HEK293 (cell line): ENCODE measurements around the gene ZNF829.

Experiments used
- GLIS1 ChIP-seq: fragments of 450-650 bp; formaldehyde crosslinking; IDR thresholded peaks from 2 replicates; pipeline ENCODE4 v1.5.1; 2016; ENCODE audit warnings: missing biosample characterization, missing genetic modification characterization
- SP3 ChIP-seq: fragments of 450-650 bp; formaldehyde crosslinking; IDR thresholded peaks from 2 replicates; pipeline ENCODE4 v1.5.1; 2016; ENCODE audit warnings: missing biosample characterization, missing genetic modification characterization
- ZNF76 ChIP-seq: fragments of 450-650 bp; formaldehyde crosslinking; IDR thresholded peaks from 2 replicates; pipeline ENCODE4; 2016; ENCODE audit warnings: low read depth, missing biosample characterization, missing genetic modification characterization, borderline replicate concordance
- TF ChIP-seq, protein P1 (sequence below): sonication (generic); formaldehyde crosslinking; IDR thresholded peaks from 2 replicates; pipeline ENCODE4 v1.8.1; 2022; ENCODE audit warnings: mild to moderate bottlenecking, moderate library complexity, missing genetic modification reagents
- TF ChIP-seq, protein P2 (sequence below): fragments of 450-650 bp; formaldehyde crosslinking; IDR thresholded peaks from 2 replicates; pipeline ENCODE4 v1.5.1; 2016; ENCODE audit warnings: missing biosample characterization, missing genetic modification characterization
- TF ChIP-seq, protein P3 (sequence below): fragments of 450-650 bp; formaldehyde crosslinking; IDR thresholded peaks from 2 replicates; pipeline ENCODE4 v1.5.1; 2016; ENCODE audit warnings: missing biosample characterization, missing genetic modification characterization

DNA sequence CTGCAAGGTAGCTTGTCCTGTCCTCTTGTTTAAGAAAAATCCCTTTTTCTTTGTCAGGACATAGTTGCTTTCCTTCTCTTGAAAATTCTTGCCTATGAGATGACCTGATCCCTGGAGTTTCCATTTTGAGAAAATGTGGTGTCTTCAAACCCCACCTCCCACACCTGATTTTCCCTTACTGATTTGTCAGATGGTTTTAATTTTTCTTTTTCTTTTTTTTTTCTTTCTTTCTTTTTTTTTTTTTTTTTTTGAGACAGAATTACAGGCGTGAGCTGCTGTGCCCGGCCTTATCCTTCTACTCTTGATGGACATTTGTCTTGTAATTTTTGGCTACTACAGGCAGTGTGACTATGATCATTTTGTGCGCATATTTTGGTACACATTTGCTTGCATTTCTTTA, 64.2 kb downstream of the ZNF829 start:
- TF ChIP-seq GLIS1 (tag by site-specific recombination) (no peak), SP3 (tag by site-specific recombination) (no peak), ZNF76 (tag by site-specific recombination) (no peak)
- TF ChIP-seq, protein P1, sequence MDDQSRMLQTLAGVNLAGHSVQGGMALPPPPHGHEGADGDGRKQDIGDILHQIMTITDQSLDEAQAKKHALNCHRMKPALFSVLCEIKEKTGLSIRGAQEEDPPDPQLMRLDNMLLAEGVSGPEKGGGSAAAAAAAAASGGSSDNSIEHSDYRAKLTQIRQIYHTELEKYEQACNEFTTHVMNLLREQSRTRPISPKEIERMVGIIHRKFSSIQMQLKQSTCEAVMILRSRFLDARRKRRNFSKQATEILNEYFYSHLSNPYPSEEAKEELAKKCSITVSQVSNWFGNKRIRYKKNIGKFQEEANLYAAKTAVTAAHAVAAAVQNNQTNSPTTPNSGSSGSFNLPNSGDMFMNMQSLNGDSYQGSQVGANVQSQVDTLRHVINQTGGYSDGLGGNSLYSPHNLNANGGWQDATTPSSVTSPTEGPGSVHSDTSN (CRISPR knock-in tag): no peak
- TF ChIP-seq, protein P2, sequence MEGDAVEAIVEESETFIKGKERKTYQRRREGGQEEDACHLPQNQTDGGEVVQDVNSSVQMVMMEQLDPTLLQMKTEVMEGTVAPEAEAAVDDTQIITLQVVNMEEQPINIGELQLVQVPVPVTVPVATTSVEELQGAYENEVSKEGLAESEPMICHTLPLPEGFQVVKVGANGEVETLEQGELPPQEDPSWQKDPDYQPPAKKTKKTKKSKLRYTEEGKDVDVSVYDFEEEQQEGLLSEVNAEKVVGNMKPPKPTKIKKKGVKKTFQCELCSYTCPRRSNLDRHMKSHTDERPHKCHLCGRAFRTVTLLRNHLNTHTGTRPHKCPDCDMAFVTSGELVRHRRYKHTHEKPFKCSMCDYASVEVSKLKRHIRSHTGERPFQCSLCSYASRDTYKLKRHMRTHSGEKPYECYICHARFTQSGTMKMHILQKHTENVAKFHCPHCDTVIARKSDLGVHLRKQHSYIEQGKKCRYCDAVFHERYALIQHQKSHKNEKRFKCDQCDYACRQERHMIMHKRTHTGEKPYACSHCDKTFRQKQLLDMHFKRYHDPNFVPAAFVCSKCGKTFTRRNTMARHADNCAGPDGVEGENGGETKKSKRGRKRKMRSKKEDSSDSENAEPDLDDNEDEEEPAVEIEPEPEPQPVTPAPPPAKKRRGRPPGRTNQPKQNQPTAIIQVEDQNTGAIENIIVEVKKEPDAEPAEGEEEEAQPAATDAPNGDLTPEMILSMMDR (tag by site-specific recombination): no peak
- TF ChIP-seq, protein P3, sequence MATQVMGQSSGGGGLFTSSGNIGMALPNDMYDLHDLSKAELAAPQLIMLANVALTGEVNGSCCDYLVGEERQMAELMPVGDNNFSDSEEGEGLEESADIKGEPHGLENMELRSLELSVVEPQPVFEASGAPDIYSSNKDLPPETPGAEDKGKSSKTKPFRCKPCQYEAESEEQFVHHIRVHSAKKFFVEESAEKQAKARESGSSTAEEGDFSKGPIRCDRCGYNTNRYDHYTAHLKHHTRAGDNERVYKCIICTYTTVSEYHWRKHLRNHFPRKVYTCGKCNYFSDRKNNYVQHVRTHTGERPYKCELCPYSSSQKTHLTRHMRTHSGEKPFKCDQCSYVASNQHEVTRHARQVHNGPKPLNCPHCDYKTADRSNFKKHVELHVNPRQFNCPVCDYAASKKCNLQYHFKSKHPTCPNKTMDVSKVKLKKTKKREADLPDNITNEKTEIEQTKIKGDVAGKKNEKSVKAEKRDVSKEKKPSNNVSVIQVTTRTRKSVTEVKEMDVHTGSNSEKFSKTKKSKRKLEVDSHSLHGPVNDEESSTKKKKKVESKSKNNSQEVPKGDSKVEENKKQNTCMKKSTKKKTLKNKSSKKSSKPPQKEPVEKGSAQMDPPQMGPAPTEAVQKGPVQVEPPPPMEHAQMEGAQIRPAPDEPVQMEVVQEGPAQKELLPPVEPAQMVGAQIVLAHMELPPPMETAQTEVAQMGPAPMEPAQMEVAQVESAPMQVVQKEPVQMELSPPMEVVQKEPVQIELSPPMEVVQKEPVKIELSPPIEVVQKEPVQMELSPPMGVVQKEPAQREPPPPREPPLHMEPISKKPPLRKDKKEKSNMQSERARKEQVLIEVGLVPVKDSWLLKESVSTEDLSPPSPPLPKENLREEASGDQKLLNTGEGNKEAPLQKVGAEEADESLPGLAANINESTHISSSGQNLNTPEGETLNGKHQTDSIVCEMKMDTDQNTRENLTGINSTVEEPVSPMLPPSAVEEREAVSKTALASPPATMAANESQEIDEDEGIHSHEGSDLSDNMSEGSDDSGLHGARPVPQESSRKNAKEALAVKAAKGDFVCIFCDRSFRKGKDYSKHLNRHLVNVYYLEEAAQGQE (tag by site-specific recombination): no peak
